Measurements from ENCODE around the gene SMARCA5.
"Not testable (repeated sequence)": the region's sequence is repeated elsewhere in the genome, so short reads cannot be mapped to it uniquely, and the experiment has no call there.

The SMARCA5 gene

DNA sequence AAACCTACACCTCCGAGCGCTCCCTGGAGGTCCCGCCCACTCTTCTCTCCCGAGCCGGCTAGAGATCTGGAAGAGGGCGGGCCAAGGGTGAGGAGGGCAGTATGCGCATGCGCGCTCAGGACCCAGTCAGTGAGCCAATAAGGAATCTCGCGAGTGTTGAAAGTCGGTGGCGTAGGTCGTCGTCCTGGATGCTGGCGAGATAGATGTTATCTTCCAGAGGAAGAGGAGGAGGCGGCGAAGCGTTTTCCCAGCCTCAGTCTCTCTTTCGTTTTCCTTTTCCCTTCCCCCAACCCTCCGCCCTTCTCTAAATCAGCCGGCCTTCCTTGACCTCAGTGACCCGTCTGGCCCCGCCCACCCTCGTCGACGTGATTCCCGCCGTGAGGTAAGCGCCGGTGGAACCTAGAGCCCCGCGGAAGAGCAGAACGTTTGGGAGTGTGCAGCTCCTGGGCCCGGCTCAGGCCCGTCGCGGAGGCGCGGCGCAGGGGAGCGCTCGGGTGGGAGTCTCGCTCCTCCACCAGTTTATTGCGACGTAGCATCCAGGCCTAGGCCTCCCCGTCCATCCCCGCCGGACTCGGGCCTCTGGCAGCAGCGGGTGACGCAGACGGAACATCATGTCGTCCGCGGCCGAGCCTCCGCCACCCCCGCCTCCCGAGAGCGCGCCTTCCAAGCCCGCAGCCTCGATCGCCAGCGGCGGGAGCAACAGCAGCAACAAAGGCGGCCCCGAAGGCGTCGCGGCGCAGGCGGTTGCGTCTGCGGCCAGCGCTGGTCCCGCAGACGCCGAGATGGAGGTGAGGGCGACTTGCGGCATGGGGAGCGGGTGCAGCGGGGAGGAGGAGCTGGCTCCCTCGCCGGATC, at the start of gene SMARCA5:
TSS of gene SMARCA5 (plus strand) at position 389 of the 855 bp plus-strand sequence. CDS start at position 612, 223 bp downstream.
- DNase-seq: peak; percentile 92

DNA sequence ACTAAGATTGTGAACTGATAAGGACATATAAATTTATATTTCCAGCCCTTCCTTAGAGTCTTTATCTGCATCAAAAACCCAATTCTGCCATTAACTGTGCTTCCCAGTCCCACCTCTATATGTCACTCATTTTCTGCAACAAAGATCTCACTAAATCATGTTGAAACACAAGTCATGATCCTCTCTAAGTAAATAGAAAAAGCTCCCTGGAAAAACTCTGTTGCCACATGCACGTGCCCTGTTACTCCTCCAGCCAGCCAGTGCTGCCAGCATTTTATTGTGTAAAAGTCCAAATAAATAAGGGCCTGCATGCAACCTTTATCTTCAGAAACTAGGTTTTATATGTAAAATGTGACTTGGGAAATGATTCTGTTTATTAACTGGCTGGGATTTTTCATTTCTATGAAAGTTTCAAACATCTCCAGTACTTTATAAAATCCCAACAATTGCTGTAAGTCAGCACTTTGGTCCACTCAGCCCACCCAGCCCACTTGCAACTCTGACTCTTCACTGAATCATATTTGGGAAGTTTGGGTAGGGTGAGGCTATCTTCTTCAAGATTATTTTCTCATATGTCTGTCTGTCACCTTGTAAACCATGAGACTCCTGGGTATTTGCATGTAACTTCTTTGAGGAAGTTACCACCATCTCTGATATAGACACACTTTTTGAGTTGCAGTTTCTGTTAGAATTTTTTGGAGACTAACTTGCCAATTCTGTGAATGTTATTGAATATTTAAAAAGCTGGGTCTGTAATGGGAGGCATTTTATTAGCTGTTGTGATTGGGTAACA, 40.0 kb upstream of the SMARCA5 start:
- no peak for DNase-seq

DNA sequence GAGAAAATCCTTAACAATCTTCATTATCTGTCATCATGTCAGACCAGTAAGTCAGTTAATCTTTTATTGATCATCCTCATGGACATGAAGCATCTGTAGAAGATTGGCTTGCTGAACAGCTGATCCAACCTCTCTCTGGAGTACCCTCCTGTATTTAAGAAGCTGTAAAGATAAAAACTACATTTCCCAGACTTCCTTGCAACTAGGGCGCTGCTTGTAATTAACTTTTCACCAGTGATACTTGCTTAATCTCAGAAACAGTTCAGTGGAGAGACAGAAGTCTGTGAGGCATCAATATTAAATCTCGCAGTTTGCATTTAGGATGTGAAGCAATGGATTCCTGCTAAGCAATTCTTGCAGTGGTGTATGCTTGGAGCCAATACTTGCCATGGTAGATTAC, 36.0 kb upstream of the SMARCA5 start:
- DNase-seq: no peak

- no peak for DNase-seq
Measured at GRCh38 chr4:143481361-143481760, 32.1 kb upstream of the SMARCA5 start.

GRCh38 chr4:143482840-143483239, 30.7 kb upstream of the SMARCA5 start:
- DNase-seq: peak; percentile 29

GRCh38 chr4:143486314-143486713, 27.2 kb upstream of the SMARCA5 start:
- DNase-seq: no peak

DNA sequence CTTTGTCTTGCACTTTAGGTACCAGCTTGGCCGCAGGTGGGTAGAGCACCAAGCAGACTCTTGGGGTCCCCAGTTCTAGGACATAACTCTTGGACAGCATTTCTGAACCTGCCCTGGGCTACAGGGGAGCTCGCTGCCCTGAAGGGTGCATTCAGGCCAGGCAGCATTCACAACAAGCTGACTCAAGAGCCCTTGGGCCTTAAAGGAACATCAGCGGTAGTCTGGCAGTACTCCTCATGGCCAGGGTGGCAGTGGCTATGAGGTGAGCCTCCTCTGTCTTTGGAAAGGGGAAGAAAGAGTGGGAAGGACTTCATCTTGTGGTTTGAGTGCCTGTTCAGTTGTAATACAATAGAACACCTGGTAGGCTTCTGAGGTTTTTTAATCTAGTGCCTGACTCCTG, 24.8 kb upstream of the SMARCA5 start:
- DNase-seq: no peak

- DNase-seq: no peak
Measured at GRCh38 chr4:143489106-143489505, 24.4 kb upstream of the SMARCA5 start.

DNA sequence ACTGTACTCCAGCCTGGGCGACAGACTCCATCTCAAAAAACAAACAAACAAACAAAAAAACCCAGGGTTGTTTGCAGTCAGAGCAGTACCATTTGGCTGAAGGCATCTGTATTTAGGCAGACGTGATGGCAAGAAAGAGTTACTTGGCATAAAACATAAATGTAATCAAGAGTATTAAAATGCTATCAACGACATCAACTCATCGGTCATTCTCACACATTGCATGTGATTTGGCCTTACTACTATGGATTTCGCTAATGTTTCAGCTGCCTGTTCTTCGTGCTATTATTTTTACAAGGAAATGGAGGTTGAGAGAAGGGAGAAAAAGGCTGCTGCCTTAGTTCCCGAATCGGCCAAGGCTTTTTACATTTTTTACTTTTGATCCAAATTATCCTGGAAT, 15.5 kb upstream of the SMARCA5 start:
- no peak for DNase-seq

GRCh38 chr4:143502231-143502630, 11.3 kb upstream of the SMARCA5 start:
- DNase-seq: no peak

DNA sequence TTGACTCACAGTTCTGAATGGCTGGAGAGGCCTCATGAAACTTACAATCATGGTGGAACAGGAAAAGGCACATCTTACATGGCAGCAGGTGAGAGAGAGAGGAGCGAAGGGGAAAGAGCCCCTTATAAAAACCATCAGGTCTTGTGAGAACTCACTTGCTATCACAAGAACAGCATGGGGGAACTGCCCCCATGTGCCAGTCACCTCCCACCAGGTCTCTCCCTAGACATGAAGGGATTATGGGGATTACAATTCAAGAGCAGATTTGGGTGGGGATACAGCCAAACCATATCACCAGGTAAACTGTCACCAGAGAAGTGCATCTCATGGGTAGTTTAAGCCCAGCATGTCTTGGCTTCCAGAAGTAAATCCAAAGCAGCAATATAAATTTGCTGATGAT, 7.5 kb upstream of the SMARCA5 start:
- no peak for DNase-seq

- DNase-seq: no peak
Measured at GRCh38 chr4:143511906-143512305, 1.6 kb upstream of the SMARCA5 start.

DNA sequence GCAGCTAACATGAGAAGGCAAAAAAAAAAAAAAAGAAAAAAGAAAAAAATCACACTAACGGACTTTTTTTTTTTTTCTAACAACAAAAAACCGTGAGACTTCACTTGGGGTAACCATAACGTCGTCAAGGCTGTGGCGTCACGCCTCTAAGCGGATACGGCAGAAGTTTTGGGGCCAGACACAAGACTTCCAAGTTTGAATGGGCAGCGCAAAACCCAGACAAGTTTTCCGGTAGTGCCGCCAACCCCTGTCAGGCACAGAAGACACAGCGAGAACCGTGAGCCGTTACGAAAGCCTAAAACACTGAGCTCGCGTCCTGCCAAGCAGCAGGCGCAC, 556 bp upstream of the SMARCA5 start:
- no peak for DNase-seq

GRCh38 chr4:143514169-143514495, 630 bp downstream of the SMARCA5 start:
- no peak for DNase-seq

- DNase-seq: no peak
Measured at GRCh38 chr4:143514497-143514896, 995 bp downstream of the SMARCA5 start.

DNA sequence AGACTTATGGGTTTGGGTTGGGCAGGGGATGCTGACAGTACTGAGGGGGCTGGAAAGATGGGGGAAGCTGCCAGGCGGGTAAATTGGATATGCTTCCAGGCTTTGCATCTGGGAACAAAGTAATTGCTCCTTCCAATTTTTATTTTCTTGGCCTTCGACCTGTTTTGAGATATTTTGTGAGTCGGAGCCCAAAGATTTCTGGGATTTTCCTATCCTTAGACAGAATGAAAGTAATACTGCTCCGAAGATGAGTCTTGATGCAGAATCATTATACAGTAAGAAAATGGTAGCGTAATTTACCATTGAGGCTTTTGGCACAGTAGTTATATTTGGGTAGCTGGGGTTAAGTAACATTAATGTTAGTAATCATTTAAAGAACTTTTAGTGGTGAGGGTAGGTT, 1.4 kb downstream of the SMARCA5 start:
- DNase-seq: no peak

DNA sequence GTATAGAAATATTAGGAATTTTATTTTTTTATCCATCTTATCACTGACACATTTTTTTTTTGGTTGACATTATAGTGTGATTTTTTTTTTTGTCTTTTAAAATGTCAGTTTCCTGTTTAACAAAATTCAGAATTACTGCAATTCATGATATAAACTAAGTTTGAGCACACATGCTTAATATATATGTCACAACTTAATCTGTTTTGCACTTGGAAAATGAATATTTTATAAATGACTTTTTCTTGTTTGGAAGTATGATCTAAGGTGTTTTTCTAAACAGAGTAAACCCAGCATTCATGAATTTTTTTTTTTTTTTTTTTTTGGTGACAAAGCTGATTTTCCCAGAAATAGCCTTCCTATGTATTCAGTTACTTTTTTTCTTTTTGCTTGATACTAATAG, 2.4 kb downstream of the SMARCA5 start:
- DNase-seq: no peak

GRCh38 chr4:143517764-143518163, 4.3 kb downstream of the SMARCA5 start:
- no peak for DNase-seq

DNA sequence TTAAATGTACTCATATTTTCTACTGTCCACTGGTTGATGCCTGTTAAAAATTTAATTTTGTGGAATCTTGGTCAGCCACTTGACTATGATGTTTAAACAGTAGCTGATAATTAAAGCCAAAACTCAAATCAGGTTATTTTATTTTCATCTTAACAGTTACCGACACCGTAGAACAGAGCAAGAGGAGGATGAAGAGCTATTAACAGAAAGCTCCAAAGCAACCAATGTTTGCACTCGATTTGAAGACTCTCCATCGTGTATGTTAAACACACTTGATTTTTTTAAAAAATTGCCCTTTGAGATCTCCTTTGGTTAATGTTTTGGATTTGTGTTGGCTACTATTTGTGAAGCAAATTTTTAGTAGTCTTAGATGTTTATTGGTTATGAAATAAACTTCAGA, 10.7 kb downstream of the SMARCA5 start:
- DNase-seq: no peak

DNA sequence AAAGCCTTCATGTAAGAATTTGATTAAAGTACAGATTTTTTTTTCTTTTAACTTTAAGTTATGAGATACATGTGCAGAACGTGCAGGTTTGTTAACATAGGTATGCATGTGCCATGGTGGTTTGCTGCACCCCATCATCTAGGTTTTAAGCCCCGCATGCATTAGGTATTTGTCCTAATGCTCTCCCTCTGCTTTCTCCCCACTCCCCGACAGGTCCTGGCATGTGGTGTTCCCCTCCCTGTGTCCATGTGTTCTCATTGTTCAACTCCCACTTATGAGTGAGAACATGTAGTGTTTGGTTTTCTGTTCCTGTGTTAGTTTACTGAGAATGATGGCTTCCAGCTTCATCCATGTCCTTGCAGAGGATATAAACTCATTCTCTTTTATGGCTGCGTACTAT, 14.5 kb downstream of the SMARCA5 start:
- not testable (repeated sequence) for DNase-seq

DNA sequence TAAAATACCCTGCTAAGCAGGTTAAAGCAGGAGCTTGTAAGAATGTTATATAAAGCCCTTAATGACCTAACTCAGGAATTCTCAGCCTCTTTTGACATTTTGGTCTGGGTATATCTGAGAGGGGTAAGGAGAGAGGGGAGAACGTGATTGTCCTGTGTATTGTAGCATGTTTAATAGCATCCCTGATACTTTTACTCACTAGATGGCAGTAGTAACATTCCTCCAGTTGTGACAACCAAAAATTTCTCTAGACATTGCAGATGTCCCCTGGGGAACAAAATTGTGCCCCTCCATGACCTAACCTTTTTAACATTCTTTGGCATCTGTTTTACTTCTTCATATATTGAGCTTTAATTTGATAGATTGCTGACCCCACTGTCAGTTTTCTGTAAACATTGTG, 17.9 kb downstream of the SMARCA5 start:
- no peak for DNase-seq

DNA sequence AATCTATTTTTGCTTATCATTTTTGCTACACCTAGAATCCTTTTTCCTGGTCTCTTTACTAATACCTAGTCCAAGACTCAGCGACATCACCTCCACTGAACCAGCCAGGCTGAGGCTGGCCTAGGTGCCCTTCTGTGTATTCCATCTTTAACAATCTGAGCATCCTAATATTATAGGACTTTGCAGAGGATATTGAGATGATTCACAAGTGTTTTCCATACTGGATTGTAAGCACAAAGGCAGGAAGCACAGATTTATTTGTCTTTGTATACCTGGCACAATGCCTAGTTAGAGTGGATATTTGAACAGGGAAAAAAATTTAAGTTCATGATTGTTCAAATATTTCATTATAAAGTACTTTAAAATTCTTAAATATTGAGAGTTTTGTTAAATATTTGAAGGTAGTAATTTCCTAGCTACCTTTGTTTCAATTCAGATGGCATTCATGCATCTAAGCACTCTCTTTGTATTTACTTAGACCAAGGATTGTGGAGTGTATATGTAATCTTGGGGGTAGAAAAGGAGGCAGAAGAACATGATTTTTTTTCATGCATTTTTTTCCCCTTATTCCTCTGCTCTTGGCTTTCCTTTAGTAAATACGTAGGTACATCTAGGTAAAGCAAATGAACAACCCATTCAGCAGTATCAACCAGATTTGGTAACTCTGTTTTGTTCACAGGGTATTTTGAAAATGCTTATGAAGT, 18.4 kb downstream of the SMARCA5 start:
- no peak for DNase-seq

GRCh38 chr4:143538979-143539669, 25.6 kb downstream of the SMARCA5 start:
- no peak for DNase-seq
